Immature natural killer cell (primary cell): ENCODE data around the gene TMEM270. TPM values are rescaled to one million over a fixed set of nuclear protein-coding genes. Genes with fewer than 3 reads are reported as not detected.
"Not testable (repeated sequence)": the region's sequence is repeated elsewhere in the genome, so short reads cannot be mapped to it uniquely, and the experiment has no call there.

Source experiments
- DNase-seq, 3 donors: peaks; one replicate each; pipeline ENCODE4 v3.0.0; 2022; ENCODE audit warnings: mixed read lengths in 1 of 3
- H3K27ac Mint-ChIP-seq, 6 donors: one replicate each; pipeline ENCODE4 v1.8.0; 2020; ENCODE audit warnings: mixed read lengths in 6 of 6, mild to moderate bottlenecking in 5 of 6, inconsistent platforms in 4 of 6, moderate library complexity in 3 of 6
- H3K27me3 Mint-ChIP-seq, 3 donors: one replicate each; pipeline ENCODE4 v1.8.0; 2020 to 2021; ENCODE audit warnings: low read depth in 3 of 3, mild to moderate bottlenecking in 3 of 3, mixed read lengths in 3 of 3, moderate library complexity in 3 of 3, inconsistent platforms in 1 of 3
- H3K36me3 Mint-ChIP-seq, 3 donors: one replicate each; pipeline ENCODE4 v1.8.0; 2020; ENCODE audit warnings: mixed read lengths in 3 of 3, inconsistent platforms in 2 of 3, mild to moderate bottlenecking in 2 of 3
- H3K4me1 Mint-ChIP-seq, 2 donors: one replicate each; pipeline ENCODE4 v1.8.0; 2020; ENCODE audit warnings: inconsistent platforms in 2 of 2, mild to moderate bottlenecking in 2 of 2, mixed read lengths in 2 of 2, moderate library complexity in 1 of 2
- H3K4me3 Mint-ChIP-seq, 5 donors: one replicate each; pipeline ENCODE4 v1.8.0; 2020; ENCODE audit warnings: mild to moderate bottlenecking in 5 of 5, mixed read lengths in 5 of 5, inconsistent platforms in 3 of 5, moderate library complexity in 3 of 5
- H3K9me3 Mint-ChIP-seq, 6 donors: one replicate each; pipeline ENCODE4 v1.8.0; 2020; ENCODE audit warnings: mild to moderate bottlenecking in 6 of 6, mixed read lengths in 6 of 6, inconsistent platforms in 4 of 6, moderate library complexity in 3 of 6
- polyA plus RNA-seq, 3 donors: library from polyadenylated mRNA; unstranded; fragments of 300-500 nt; fragmentation: Illumina TruSeq; gene quantifications; one replicate each; pipeline ENCODE4 v1.2.3, GENCODE V29; 2021

TMEM270 gene
- not detected for polyA plus RNA-seq

GRCh38 chr7:73860859-73861258 lies at the start of gene TMEM270:
Gene TMEM270 (plus strand): TSS chr7:73861159. CDS start chr7:73861195, 36 bp downstream.
- H3K4me3 Mint-ChIP-seq: no peak within 1 kb of the TSS
- H3K27ac Mint-ChIP-seq: no peak within 1 kb of the TSS
- no peaks in the 10 kb centered on the region for H3K4me1 Mint-ChIP-seq
- H3K36me3 Mint-ChIP-seq: no peaks in the 10 kb centered on the region
- DNase-seq: no peak
- no peaks in the 10 kb centered on the region for H3K9me3 Mint-ChIP-seq
- H3K27me3 Mint-ChIP-seq: peaks cover 4 to 11% (median 6%) of the 10 kb centered on the region in 3 donors

GRCh38 chr7:73811760-73812168 lies 49.2 kb upstream of the TMEM270 start:
- DNase-seq: peak; percentile 4 to 25 (median 12)
- Mint-ChIP-seq H3K9me3 (no peaks in the 10 kb centered on the region), H3K27ac (no peak overlapping the region), H3K27me3 (peaks cover 3 to 9% (median 4%) of the 10 kb centered on the region in 3 donors), H3K4me1 (no peaks in the 10 kb centered on the region), H3K36me3 (no peaks in the 10 kb centered on the region), H3K4me3 (no peak overlapping the region)

- Mint-ChIP-seq H3K4me3 (no peak overlapping the region), H3K9me3 (no peaks in the 10 kb centered on the region), H3K4me1 (no peaks in the 10 kb centered on the region), H3K27ac (no peak overlapping the region), H3K36me3 (no peaks in the 10 kb centered on the region), H3K27me3 (peaks cover 3 to 12% (median 3%) of the 10 kb centered on the region in 3 donors)
- DNase-seq: no peak
These were observed 48.0 kb upstream of the TMEM270 start for GRCh38 chr7:73812996-73813395.

GRCh38 chr7:73815436-73815835 lies 45.5 kb upstream of the TMEM270 start:
- H3K27ac Mint-ChIP-seq: no peak overlapping the region
- no peak for DNase-seq
- H3K27me3 Mint-ChIP-seq: peaks cover 2 to 13% (median 5%) of the 10 kb centered on the region in 3 donors
- H3K36me3 Mint-ChIP-seq: no peaks in the 10 kb centered on the region
- no peaks in the 10 kb centered on the region for H3K9me3 Mint-ChIP-seq
- no peaks in the 10 kb centered on the region for H3K4me1 Mint-ChIP-seq
- no peak overlapping the region for H3K4me3 Mint-ChIP-seq

- peaks cover 4 to 10% (median 6%) of the 10 kb centered on the region in 3 donors for H3K27me3 Mint-ChIP-seq
- H3K36me3 Mint-ChIP-seq: no peaks in the 10 kb centered on the region
- DNase-seq: no peak
- H3K9me3 Mint-ChIP-seq: no peaks in the 10 kb centered on the region
- H3K4me1 Mint-ChIP-seq: no peaks in the 10 kb centered on the region
- no peak overlapping the region for H3K4me3 Mint-ChIP-seq
- no peak overlapping the region for H3K27ac Mint-ChIP-seq
These were observed 43.8 kb upstream of the TMEM270 start for GRCh38 chr7:73817121-73817520.

GRCh38 chr7:73820013-73820412 lies 40.9 kb upstream of the TMEM270 start:
- H3K36me3 Mint-ChIP-seq: no peaks in the 10 kb centered on the region
- no peaks in the 10 kb centered on the region for H3K4me1 Mint-ChIP-seq
- DNase-seq: no peak
- no peak overlapping the region for H3K27ac Mint-ChIP-seq
- H3K27me3 Mint-ChIP-seq: peaks cover 4 to 15% (median 7%) of the 10 kb centered on the region in 3 donors
- no peaks in the 10 kb centered on the region for H3K9me3 Mint-ChIP-seq
- no peak overlapping the region for H3K4me3 Mint-ChIP-seq

GRCh38 chr7:73821597-73822285 lies 39.2 kb upstream of the TMEM270 start:
- H3K9me3 Mint-ChIP-seq, H3K4me1 Mint-ChIP-seq, H3K36me3 Mint-ChIP-seq, H3K27ac Mint-ChIP-seq, H3K4me3 Mint-ChIP-seq, DNase-seq: not testable (repeated sequence)
- H3K27me3 Mint-ChIP-seq: peaks cover 6 to 13% (median 10%) of the 10 kb centered on the region in 3 donors

GRCh38 chr7:73822319-73823173 lies 38.4 kb upstream of the TMEM270 start:
- no peak overlapping the region for H3K27ac Mint-ChIP-seq
- no peak overlapping the region for H3K4me3 Mint-ChIP-seq
- H3K4me1 Mint-ChIP-seq: peaks cover 0 to 11% of the 10 kb centered on the region in 2 donors
- DNase-seq: no peak
- H3K9me3 Mint-ChIP-seq: no peaks in the 10 kb centered on the region
- peaks cover 8 to 15% (median 10%) of the 10 kb centered on the region in 3 donors for H3K27me3 Mint-ChIP-seq
- no peaks in the 10 kb centered on the region for H3K36me3 Mint-ChIP-seq

GRCh38 chr7:73823257-73823656 lies 37.7 kb upstream of the TMEM270 start:
- no peak overlapping the region for H3K4me3 Mint-ChIP-seq
- H3K27ac Mint-ChIP-seq: no peak overlapping the region
- no peaks in the 10 kb centered on the region for H3K36me3 Mint-ChIP-seq
- H3K27me3 Mint-ChIP-seq: peaks cover 7 to 15% (median 10%) of the 10 kb centered on the region in 3 donors
- H3K4me1 Mint-ChIP-seq: peaks cover 5 to 18% of the 10 kb centered on the region in 2 donors
- no peaks in the 10 kb centered on the region for H3K9me3 Mint-ChIP-seq
- DNase-seq: no peak

- peaks cover 8 to 16% (median 13%) of the 10 kb centered on the region in 3 donors for H3K27me3 Mint-ChIP-seq
- no peaks in the 10 kb centered on the region for H3K9me3 Mint-ChIP-seq
- H3K27ac Mint-ChIP-seq: no peak overlapping the region
- no peak overlapping the region for H3K4me3 Mint-ChIP-seq
- H3K36me3 Mint-ChIP-seq: no peaks in the 10 kb centered on the region
- no peak for DNase-seq
- peaks cover 7 to 24% of the 10 kb centered on the region in 2 donors for H3K4me1 Mint-ChIP-seq
These were observed 36.9 kb upstream of the TMEM270 start for GRCh38 chr7:73823873-73824592.

GRCh38 chr7:73824986-73825385 lies 36.0 kb upstream of the TMEM270 start:
- Mint-ChIP-seq H3K27me3 (peaks cover 8 to 19% (median 15%) of the 10 kb centered on the region in 3 donors), H3K9me3 (no peaks in the 10 kb centered on the region), H3K36me3 (no peaks in the 10 kb centered on the region), H3K4me3 (no peak overlapping the region), H3K4me1 (peaks cover 7 to 25% of the 10 kb centered on the region in 2 donors), H3K27ac (no peak overlapping the region)
- DNase-seq: no peak

- DNase-seq: no peak
- H3K4me3 Mint-ChIP-seq: peak overlapping the region in 2 of 5 donors; percentile 47 to 49
- no peaks in the 10 kb centered on the region for H3K36me3 Mint-ChIP-seq
- H3K27me3 Mint-ChIP-seq: peaks cover 6 to 21% (median 13%) of the 10 kb centered on the region in 3 donors
- H3K27ac Mint-ChIP-seq: no peak overlapping the region
- no peaks in the 10 kb centered on the region for H3K9me3 Mint-ChIP-seq
- H3K4me1 Mint-ChIP-seq: peaks cover 7 to 25% of the 10 kb centered on the region in 2 donors
These were observed 33.3 kb upstream of the TMEM270 start for GRCh38 chr7:73827567-73828106.

GRCh38 chr7:73828107-73828803 lies 32.7 kb upstream of the TMEM270 start:
- H3K4me1 Mint-ChIP-seq: peaks cover 7 to 25% of the 10 kb centered on the region in 2 donors
- no peaks in the 10 kb centered on the region for H3K36me3 Mint-ChIP-seq
- DNase-seq: no peak
- peak overlapping the region in 1 of 5 donors; percentile 46 for H3K4me3 Mint-ChIP-seq
- no peaks in the 10 kb centered on the region for H3K9me3 Mint-ChIP-seq
- no peak overlapping the region for H3K27ac Mint-ChIP-seq
- H3K27me3 Mint-ChIP-seq: peaks cover 6 to 18% (median 13%) of the 10 kb centered on the region in 3 donors
